ENCODE results near the gene REXO1.
"Not testable (repeated sequence)": the region's sequence is repeated elsewhere in the genome, so short reads cannot be mapped to it uniquely, and the experiment has no call there.

REXO1 gene, protein sequence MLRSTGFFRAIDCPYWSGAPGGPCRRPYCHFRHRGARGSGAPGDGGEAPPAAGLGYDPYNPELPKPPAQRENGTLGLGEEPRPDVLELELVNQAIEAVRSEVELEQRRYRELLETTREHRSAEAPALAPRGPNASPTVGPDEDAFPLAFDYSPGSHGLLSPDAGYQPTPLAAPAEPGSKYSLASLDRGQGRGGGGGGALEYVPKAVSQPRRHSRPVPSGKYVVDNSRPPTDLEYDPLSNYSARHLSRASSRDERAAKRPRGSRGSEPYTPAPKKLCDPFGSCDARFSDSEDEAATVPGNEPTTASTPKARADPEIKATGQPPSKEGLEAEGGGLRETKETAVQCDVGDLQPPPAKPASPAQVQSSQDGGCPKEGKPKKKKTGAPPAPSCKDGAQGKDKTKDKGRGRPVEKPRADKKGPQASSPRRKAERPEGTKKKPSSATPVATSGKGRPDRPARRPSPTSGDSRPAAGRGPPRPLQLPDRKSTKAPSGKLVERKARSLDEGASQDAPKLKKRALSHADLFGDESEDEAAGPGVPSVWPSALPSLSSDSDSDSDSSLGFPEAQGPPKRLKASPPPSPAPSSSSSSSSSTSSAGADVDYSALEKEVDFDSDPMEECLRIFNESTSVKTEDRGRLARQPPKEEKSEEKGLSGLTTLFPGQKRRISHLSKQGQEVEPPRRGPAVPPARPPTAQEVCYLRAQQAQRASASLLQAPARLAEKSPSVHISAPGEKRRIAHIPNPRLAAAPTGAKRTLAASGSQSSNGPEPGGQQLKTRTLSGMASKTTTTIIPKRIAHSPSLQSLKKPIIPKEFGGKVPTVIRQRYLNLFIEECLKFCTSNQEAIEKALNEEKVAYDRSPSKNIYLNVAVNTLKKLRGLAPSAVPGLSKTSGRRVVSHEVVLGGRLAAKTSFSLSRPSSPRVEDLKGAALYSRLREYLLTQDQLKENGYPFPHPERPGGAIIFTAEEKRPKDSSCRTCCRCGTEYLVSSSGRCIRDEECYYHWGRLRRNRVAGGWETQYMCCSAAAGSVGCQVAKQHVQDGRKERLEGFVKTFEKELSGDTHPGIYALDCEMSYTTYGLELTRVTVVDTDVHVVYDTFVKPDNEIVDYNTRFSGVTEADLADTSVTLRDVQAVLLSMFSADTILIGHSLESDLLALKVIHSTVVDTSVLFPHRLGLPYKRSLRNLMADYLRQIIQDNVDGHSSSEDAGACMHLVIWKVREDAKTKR

GRCh38 chr19:1848399-1849131 is at the start of gene REXO1:
Gene REXO1, minus strand, starts transcription at chr19:1848483. Its CDS starts 125 bp downstream, at chr19:1848358.
- DNase-seq, result peak; percentile 95

- no peak for DNase-seq
Observed at GRCh38 chr19:1896508-1896907, 48.2 kb upstream of the REXO1 start.

GRCh38 chr19:1893791-1894190 is 45.5 kb upstream of the REXO1 start:
- no peak for DNase-seq

- DNase-seq, result no peak
Observed at GRCh38 chr19:1889907-1890306, 41.6 kb upstream of the REXO1 start.

DNA sequence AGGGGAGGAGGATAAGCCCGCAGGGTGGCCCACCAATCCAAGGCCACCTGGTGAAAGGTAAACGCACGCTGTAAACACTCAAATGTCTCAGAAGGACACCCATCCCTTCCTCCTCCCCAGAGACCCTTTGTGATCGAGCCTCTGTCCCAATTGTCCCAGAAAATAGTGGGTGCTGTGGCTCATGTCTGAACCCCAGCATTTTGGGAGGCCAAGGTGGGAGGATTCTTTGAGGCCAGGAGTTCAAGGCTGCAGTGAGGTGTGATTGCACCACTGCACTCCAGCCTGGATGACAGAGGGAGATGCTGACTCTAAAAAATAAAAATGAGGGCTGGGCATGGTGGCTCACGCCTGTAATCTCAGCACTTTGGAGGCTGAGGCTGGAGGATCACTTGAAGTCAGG is 40.1 kb upstream of the REXO1 start:
- no peak for DNase-seq

DNA sequence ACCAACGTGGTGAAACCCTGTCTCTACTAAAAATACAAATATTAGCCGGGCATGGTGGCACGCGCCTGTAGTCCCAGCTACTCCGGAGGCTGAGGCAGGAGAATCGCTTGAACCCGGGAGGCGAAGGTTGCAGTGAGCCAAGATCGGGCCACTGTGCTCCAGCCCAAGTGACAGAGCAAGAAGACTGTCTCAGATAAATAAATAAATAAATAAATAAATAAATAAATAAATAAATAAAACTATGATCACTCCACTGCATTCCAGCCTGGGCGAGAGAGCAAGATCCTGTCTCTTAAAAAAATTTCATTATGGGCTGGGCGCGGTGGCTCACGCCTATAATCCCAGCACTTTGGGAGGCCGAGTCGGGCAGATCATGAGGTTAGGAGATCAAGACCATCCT is 38.1 kb upstream of the REXO1 start:
- DNase-seq, result not testable (repeated sequence)

DNA sequence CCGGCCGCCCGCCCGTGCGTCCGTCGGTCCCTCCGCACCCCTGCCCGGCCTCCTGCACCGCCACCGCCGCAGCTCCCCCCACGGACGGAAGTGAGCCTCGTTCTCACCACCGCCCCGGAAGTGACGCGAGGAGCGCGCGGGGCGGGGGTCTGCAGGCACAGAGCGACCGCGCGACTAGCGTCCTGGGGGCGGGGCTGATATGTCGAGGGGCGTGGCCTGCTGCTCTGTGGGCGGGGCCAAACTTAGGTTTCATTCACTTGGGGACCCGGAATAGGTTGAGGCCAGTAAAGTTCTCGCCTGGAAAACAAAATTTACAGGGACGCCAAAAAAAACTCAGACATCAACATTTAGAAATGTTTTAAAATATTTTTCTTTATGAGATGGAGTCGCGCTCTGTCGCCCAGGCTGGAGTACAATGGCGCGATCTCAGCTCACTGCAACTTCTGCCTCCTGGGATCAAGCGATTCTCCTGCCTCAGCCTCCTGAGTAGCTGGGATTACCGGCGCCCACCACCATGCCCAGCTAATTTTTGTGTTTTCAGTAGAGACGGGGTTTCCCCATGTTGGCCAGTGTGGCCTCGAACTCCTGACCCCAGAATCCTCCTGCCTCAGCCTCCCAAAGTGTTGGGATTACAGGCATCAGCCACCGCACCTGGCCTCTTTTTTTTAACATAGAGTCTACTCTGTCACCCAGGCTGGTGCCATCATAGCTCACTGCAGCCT is 37.3 kb upstream of the REXO1 start, which contains the start of gene ABHD17A:
TSS of gene ABHD17A (minus strand) at position 99 of the 722 bp plus-strand sequence. CDS start 3,930 bp downstream, outside the sequence.
- DNase-seq, result peak; percentile 93

- no peak for DNase-seq
Observed at GRCh38 chr19:1884719-1885334, 36.5 kb upstream of the REXO1 start.

- DNase-seq, result no peak
Observed at GRCh38 chr19:1884291-1884718, 36.0 kb upstream of the REXO1 start.

- no peak for DNase-seq
Observed at GRCh38 chr19:1883784-1884183, 35.5 kb upstream of the REXO1 start.

DNA sequence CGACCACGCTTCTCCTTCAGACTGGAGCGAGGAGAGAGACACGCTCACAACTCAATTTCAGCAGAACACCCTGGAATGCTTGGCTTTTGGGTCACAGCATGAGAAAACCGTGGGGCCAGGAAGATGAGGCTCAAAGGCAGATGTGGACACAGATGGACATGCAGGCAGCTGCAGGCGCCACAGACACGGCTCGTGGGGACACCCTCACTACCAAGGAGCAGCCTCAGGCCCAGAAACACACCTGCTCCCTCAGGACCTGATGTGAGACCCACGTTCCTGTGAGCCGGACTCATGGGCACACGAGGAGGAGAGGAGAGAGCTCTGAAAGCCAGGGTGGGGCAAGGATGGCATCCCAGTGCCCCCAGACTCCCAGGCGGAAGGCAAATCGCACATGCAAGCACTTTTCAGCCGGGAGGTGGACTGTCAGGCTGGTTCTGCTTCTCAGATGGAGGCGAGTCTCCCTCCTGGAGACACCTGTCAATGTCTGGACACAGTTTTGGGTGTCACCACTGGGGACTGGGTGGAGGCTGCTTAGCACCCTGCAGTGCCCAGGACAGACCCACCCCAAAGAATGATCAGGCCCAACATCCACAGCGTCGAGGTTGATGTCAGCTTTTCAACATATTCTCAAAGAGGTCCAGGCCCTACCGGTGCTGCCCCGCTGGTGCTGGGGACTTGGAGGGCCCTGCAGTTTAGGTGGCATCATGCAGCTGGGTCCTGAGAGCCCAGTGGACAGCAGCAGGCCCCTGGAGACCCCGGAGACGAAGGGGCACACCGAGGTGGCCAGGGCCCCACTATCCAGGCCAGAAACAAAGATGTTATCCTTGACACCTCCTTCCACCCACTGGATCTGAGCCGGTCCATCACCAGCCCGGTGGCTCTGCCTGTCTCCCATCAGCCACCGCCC is 34.8 kb upstream of the REXO1 start:
- DNase-seq, result no peak

GRCh38 chr19:1882089-1882785 is 34.0 kb upstream of the REXO1 start:
- DNase-seq, result no peak

GRCh38 chr19:1881393-1882088 is 33.3 kb upstream of the REXO1 start:
- not testable (repeated sequence) for DNase-seq

GRCh38 chr19:1880611-1881392 is 32.5 kb upstream of the REXO1 start:
- DNase-seq, result no peak

GRCh38 chr19:1879982-1880381 is 31.7 kb upstream of the REXO1 start:
- not testable (repeated sequence) for DNase-seq

DNA sequence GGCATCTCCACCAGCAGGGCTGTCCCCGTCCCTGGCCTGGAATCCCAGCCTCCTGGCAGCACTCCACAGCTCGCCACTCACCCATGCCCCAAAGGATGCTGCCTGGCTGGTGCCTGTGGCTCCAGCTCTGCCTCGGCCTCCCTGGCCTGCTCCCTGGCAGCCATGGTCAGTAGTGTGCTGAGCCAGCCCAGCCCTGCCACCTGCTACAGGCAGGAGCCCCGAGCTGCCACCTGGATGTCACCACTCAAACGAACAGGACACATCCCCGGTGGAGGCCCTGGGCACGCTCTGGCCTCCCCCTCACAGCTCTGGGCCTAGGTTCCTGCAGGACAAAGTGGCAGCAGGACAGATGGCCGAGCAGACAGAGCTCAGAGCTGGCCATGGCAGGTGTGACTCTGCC is 30.3 kb upstream of the REXO1 start:
- not testable (repeated sequence) for DNase-seq

- not testable (repeated sequence) for DNase-seq
Observed at GRCh38 chr19:1877280-1877660, 29.0 kb upstream of the REXO1 start.
